Occipital lobe (tissue), 2 donors: ENCODE data around the gene DHRSX. TPM values are rescaled to one million over a fixed set of nuclear protein-coding genes. Genes with fewer than 3 reads are reported as not detected.
"Not testable (repeated sequence)": the region's sequence is repeated elsewhere in the genome, so short reads cannot be mapped to it uniquely, and the experiment has no call there.

Experiments
- DNase-seq: peaks from one replicate; lab custom pipeline; 2025; lab: John Stamatoyannopoulos, UW
- total RNA-seq: library from RNA; depleted of rRNA; stranded (reverse); fragments of >200 nt; gene quantifications from one replicate; pipeline ENCODE4 v1.2.3, GENCODE V29; 2014

DHRSX gene
- total RNA-seq, 1 donor from 2014 or later: 18.7 TPM

- DNase-seq: no peak
These were observed 180.0 kb downstream of the DHRSX start for GRCh38 chrX:2320580-2321327.

- DNase-seq: no peak
These were observed 180.7 kb downstream of the DHRSX start for GRCh38 chrX:2320089-2320488.

GRCh38 chrX:2318371-2318770 is 182.4 kb downstream of the DHRSX start:
- DNase-seq: no peak

- no peak for DNase-seq
These were observed 183.2 kb downstream of the DHRSX start for GRCh38 chrX:2317527-2318055.

GRCh38 chrX:2316534-2316933 is 184.2 kb downstream of the DHRSX start:
- no peak for DNase-seq

- DNase-seq: no peak
These were observed 185.3 kb downstream of the DHRSX start for GRCh38 chrX:2315434-2315833.

- no peak for DNase-seq
These were observed 185.9 kb downstream of the DHRSX start for GRCh38 chrX:2314831-2315365.

GRCh38 chrX:2313864-2314640 is 186.7 kb downstream of the DHRSX start:
- DNase-seq: no peak

GRCh38 chrX:2312061-2312591 is 188.7 kb downstream of the DHRSX start:
- not testable (repeated sequence) for DNase-seq

GRCh38 chrX:2311501-2311900 is 189.3 kb downstream of the DHRSX start:
- DNase-seq: no peak

- DNase-seq: no peak
These were observed 198.9 kb downstream of the DHRSX start for GRCh38 chrX:2301901-2302300.

GRCh38 chrX:2299871-2300270 is 200.9 kb downstream of the DHRSX start:
- no peak for DNase-seq

GRCh38 chrX:2286731-2287130 is 214.0 kb downstream of the DHRSX start:
- no peak for DNase-seq

- no peak for DNase-seq
These were observed 216.2 kb downstream of the DHRSX start for GRCh38 chrX:2284601-2285000.

- DNase-seq: no peak
These were observed 216.6 kb downstream of the DHRSX start for GRCh38 chrX:2284133-2284532.

GRCh38 chrX:2283111-2283859 is 217.5 kb downstream of the DHRSX start:
- no peak for DNase-seq

- no peak for DNase-seq
These were observed 218.2 kb downstream of the DHRSX start for GRCh38 chrX:2282490-2283090.

- no peak for DNase-seq
These were observed 228.4 kb downstream of the DHRSX start for GRCh38 chrX:2272337-2272736.

GRCh38 chrX:2271595-2271994 is 229.2 kb downstream of the DHRSX start:
- DNase-seq: not testable (repeated sequence)

GRCh38 chrX:2270783-2271182 is 230.0 kb downstream of the DHRSX start:
- not testable (repeated sequence) for DNase-seq

GRCh38 chrX:2267890-2268289 is 232.9 kb downstream of the DHRSX start:
- no peak for DNase-seq
